K562 (cell line): ENCODE data around the gene ZNRD2. TPM values are rescaled to one million over a fixed set of nuclear protein-coding genes. Genes with fewer than 3 reads are reported as not detected.

Experiments
- AFF1 ChIP-seq, 2 experiments: fragments of 450-650 bp; IDR thresholded peaks; 2 replicates each; pipeline ENCODE4 v1.6.1; 2018; ENCODE audit warnings: mild to moderate bottlenecking in 2 of 2, low read depth in 1 of 2; ENCODE audit not compliant: partially characterized antibody in 2 of 2
- ELK3 ChIP-seq: fragments of 450-650 bp; formaldehyde crosslinking; IDR thresholded peaks from 2 replicates; pipeline ENCODE4 v1.4.0; 2020; ENCODE audit warnings: mild to moderate bottlenecking
- HMG20A ChIP-seq: fragments of 450-650 bp; formaldehyde crosslinking; conservative IDR thresholded peaks from 2 replicates; pipeline ENCODE4 v1.4.0; 2020; ENCODE audit warnings: mild to moderate bottlenecking, mixed read lengths
- NR2C1 ChIP-seq, 2 experiments: fragments of 450-650 bp; IDR thresholded peaks; 2 replicates each; pipeline ENCODE4 v1.6.1; 2017; ENCODE audit warnings: mild to moderate bottlenecking in 2 of 2, antibody characterized with exemption in 1 of 2, inconsistent platforms in 1 of 2, missing compliant biosample characterization in 1 of 2, missing genetic modification characterization in 1 of 2
- PTRF ChIP-seq: fragments of 450-650 bp; IDR thresholded peaks from 2 replicates; pipeline ENCODE4 v1.6.1; 2016; ENCODE audit warnings: mild to moderate bottlenecking, missing genetic modification characterization, missing compliant biosample characterization
- RAD51 ChIP-seq: fragments of 450-650 bp; IDR thresholded peaks from 2 replicates; pipeline ENCODE4 v1.7.1; 2016; ENCODE audit warnings: low read depth, mild to moderate bottlenecking, borderline replicate concordance
- RBFOX2 ChIP-seq: fragments of 200-400 bp; formaldehyde crosslinking; IDR thresholded peaks from 2 replicates; pipeline ENCODE4 v1.6.1; 2017; ENCODE audit warnings: low read depth, mild to moderate bottlenecking, low read length, moderate library complexity
- REST ChIP-seq, 2 experiments: fragments of 450-650 bp; formaldehyde crosslinking in 1 of 2; IDR thresholded peaks; 2 replicates each; pipeline versions ENCODE4 v1.4.0 to v1.6.1; 2014 to 2020; ENCODE audit warnings: mild to moderate bottlenecking in 2 of 2, borderline replicate concordance in 1 of 2, low read depth in 1 of 2
- SMAD3 ChIP-seq: fragments of 450-650 bp; formaldehyde crosslinking; conservative IDR thresholded peaks from 2 replicates; pipeline ENCODE4 v1.4.0; 2020; ENCODE audit warnings: mild to moderate bottlenecking
- ZNF639 ChIP-seq, 2 experiments: fragments of 200-800 bp in 1 of 2; sonication (Bioruptor generic) in 1 of 2; sonication (generic) in 1 of 2; formaldehyde crosslinking in 1 of 2; IDR thresholded peaks in 1 of 2; conservative IDR thresholded peaks in 1 of 2; 2 replicates each; pipeline versions ENCODE4 v1.5.0 to v1.6.1; 2016 to 2020; ENCODE audit warnings: missing compliant biosample characterization in 1 of 2, missing genetic modification characterization in 1 of 2, missing genetic modification reagents in 1 of 2
- polyA plus RNA-seq, 8 experiments: library from polyadenylated mRNA; depleted of rRNA in 4 of 8; stranded (reverse) in 5 of 8; unstranded in 3 of 8; fragments of >200 nt; fragmentation: Nextera tagmentation in 2 of 8; fragmentation: Illumina TruSeq in 1 of 8; extraction: Ambion mirVana in 2 of 8; extraction: Trizol in 1 of 8; gene quantifications; 2 replicates each; pipeline versions ENCODE4 v1.2.1 to v1.2.3, GENCODE V29; 2011 to 2014; ENCODE audit warnings: inconsistent platforms in 1 of 8, missing spikeins in 1 of 8
- total RNA-seq, 7 experiments: library from RNA; depleted of rRNA in 6 of 7; stranded (reverse); fragments of >200 nt in 6 of 7; fragmentation: Illumina TruSeq in 2 of 7; extraction: Trizol in 2 of 7; gene quantifications; 2 replicates each; pipeline versions ENCODE4 v1.2.1 to v1.2.3, GENCODE V29; 2011 to 2021; ENCODE audit warnings: low replicate concordance in 1 of 7

ZNRD2 gene
- total and polyA plus RNA-seq, 9 of the 15 experiments (the other 6 are each of a cell fraction or from before 2014, with no cell fraction given): 13.4 to 129 (median 60.4) TPM

- no peak for TF ChIP-seq AFF1 (IDR thresholded peaks at IDR 0.05; ENCODE audit: low read depth in 1 of 2, partially characterized antibody in 2 of 2)
- no peak for TF ChIP-seq ELK3
- no peak for TF ChIP-seq SMAD3 (CRISPR knock-in tag)
- TF ChIP-seq REST (IDR thresholded peaks at IDR 0.05; ENCODE audit: borderline replicate concordance): no peak
- TF ChIP-seq REST (CRISPR knock-in tag; IDR thresholded peaks at IDR 0.05; ENCODE audit: low read depth): 0 out of 2 replicates have a peak, but pooled peaks have one; percentile 26
- TF ChIP-seq RBFOX2: peak; percentile 62
- no peak for TF ChIP-seq PTRF (tag)
- no peak for TF ChIP-seq HMG20A (CRISPR knock-in tag)
- peak in 1 of 2 experiments; percentile 91; a peak in 2 of 4 replicates for TF ChIP-seq ZNF639 (CRISPR knock-in tag; conservative IDR thresholded peaks at IDR 0.05 in 1 of 2, IDR thresholded peaks at IDR 0.05 in 1 of 2)
- TF ChIP-seq NR2C1 (IDR thresholded peaks at IDR 0.05): no peak
- no peak for TF ChIP-seq NR2C1 (tag; IDR thresholded peaks at IDR 0.05)
- TF ChIP-seq RAD51: no peak
Observed at GRCh38 chr11:65575568-65576231, 5.4 kb downstream of the ZNRD2 start, which contains the start of gene EHBP1L1 (continued).
